ENCODE results near the gene USP20.

DNA sequence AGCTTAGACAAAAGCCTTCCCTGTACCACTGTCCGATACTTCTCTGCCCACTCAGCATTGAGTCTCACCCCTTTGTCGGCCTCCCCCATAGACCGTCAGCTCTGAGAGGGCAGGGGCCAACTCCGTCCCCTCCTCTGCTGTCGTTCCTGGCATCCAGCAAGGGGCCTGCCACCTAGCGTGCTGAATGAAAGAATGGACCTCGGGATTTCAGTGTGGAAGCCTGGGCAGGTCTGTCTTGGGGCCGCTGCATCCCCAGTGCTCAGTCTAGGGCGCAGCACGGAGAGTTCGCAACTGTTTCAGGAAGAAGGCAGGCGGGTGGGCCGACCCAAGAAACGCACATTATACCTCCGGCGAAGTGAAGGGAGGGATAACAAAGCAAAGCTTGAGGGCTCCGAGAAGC is 33.8 kb upstream of the USP20 start:
- no peak for TF ChIP-seq POLR2A (IDR thresholded peaks at IDR 0.05)
- TF ChIP-seq POLR2AphosphoS5 (IDR thresholded peaks at IDR 0.05) = no peak
